Lower leg skin (tissue), 4 donors: ENCODE results near the gene LRRN3. TPM values are rescaled to one million over a fixed set of nuclear protein-coding genes. Genes with fewer than 3 reads are reported as not detected.

Experiments
- DNase-seq, 2 donors: peaks; one replicate each; pipeline ENCODE4 v3.0.0-alpha.2; 2019; ENCODE audit warnings: low spot score in 2 of 2
- H3K4me3 ChIP-seq: fragments of 200-600 bp; sonication (generic); 2 replicates; pipeline ENCODE4 v1.5.1; 2017; ENCODE audit warnings: mild to moderate bottlenecking, low read depth; ENCODE audit not compliant: poor library complexity, severe bottlenecking
- CTCF ChIP-seq, 3 donors: fragments of 450-650 bp; IDR thresholded peaks; one replicate each; pipeline ENCODE4 v1.5.1; 2016; ENCODE audit warnings: antibody characterized with exemption in 3 of 3, mild to moderate bottlenecking in 3 of 3, moderate library complexity in 2 of 3
- POLR2A ChIP-seq, 2 donors: fragments of 450-650 bp; IDR thresholded peaks; one replicate each; pipeline ENCODE4 v1.6.1; 2016 to 2017; ENCODE audit warnings: antibody characterized with exemption in 2 of 2, mild to moderate bottlenecking in 1 of 2, moderate library complexity in 1 of 2
- WGBS, 2 donors: methylation state at CpG; one replicate each; pipeline ENCODE4 v1.1.5; 2018; 5-methylcytosine and 5-hydroxymethylcytosine counted together
- intact Hi-C: fragments of 100-400 bp; cut with DNase I; formaldehyde crosslinking; loops from one replicate; pipeline ENCODE4 v1.15.0; 2023; ENCODE audit warnings: low total_unique reads
- total RNA-seq, 4 donors: library from RNA; depleted of rRNA; stranded (reverse); fragments of >200 nt; gene quantifications; one replicate each; pipeline ENCODE4 v1.1.0, GENCODE V29; 2016

Gene LRRN3
- total RNA-seq, 4 donors from 2014 or later: 0.16 TPM; not detected in 3

DNA sequence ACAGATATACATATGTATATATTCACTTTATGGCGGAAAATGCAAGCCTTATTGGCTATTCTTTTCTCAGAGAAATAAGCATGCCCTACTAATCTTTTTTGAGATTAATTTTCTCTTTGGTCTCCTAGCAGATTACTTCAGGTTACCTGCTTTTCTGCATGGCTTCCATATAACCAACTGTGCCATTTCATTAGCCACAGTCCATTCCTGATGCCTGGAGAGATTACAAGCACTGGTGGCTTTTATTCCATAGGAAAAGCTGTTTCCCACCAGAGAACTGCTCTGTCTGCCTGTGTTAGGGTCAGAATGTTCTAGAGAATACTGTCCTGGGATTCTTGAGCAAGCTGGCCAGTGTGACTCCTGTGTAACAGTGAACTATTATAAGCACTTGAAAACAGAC is 59.8 kb downstream of the LRRN3 start:
- 100% methylated on average over 1 of the region's 1 CpG for WGBS, 2 donors
- intact Hi-C loops: no loop called here
- TF ChIP-seq POLR2A (IDR thresholded peaks at IDR 0.05) (no peak), CTCF (IDR thresholded peaks at IDR 0.05) (no peak)
- H3K4me3 ChIP-seq: no peak overlapping the region
- no peak for DNase-seq

DNA sequence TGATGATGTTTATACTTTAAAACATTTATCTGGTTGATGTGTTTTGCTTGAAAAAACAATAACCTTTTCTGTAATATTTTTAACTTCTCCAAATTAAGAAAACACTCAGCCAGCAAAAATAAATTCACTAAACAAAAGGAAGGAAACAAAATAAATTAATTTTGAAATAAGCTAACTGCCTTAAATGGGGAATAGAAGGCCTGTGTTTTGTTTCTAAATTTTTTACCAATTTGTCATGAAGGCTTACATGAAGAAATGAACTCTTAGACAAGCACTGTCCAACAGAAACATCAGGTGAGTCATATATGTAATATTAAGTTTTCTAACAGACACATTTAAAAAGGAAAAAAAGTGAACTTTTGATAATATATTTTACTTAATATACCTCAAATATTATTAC is 68.5 kb downstream of the LRRN3 start:
- TF ChIP-seq POLR2A (IDR thresholded peaks at IDR 0.05) (no peak), CTCF (IDR thresholded peaks at IDR 0.05) (no peak)
- no peak overlapping the region for H3K4me3 ChIP-seq
- DNase-seq: no peak
- intact Hi-C loops: no loop called here

DNA sequence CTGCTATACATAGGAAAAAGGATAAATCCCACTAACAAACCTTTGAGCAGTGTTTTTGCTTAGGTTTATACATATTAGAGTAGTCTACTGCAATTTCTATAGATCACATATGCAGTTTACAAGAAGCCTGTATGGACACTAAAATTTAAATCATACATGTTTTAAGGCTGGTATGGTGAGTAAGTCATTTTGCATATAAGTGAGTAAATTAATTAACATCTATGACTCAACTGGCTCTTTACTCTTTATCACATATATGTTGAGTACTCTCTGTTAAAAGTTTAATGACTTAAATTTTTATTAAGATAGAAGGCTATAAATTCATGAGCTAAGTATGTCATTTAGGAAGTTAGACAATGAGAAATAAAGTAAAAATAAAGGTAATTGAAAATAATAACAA is 69.4 kb downstream of the LRRN3 start:
- no peak for TF ChIP-seq CTCF (IDR thresholded peaks at IDR 0.05)
- no peak for TF ChIP-seq POLR2A (IDR thresholded peaks at IDR 0.05)
- H3K4me3 ChIP-seq: no peak overlapping the region
- no peak for DNase-seq
- intact Hi-C loops: no loop called here

- peak in 1 of 3 donors; percentile 30 for TF ChIP-seq CTCF (IDR thresholded peaks at IDR 0.05)
- no peak for TF ChIP-seq POLR2A (IDR thresholded peaks at IDR 0.05)
- intact Hi-C loops: no loop called here
- H3K4me3 ChIP-seq: no peak overlapping the region
- 99% methylated on average over 3 of the region's 3 CpGs for WGBS, 2 donors
- DNase-seq: no peak
Observed at GRCh38 chr7:111162692-111163091, 71.8 kb downstream of the LRRN3 start.

- no peak overlapping the region for H3K4me3 ChIP-seq
- WGBS, 2 donors: 50 to 72% methylated on average over 1 of the region's 1 CpG
- no peak for DNase-seq
- TF ChIP-seq CTCF (IDR thresholded peaks at IDR 0.05) (no peak), POLR2A (IDR thresholded peaks at IDR 0.05) (no peak)
- intact Hi-C loops: no loop called here
Observed at GRCh38 chr7:111164442-111164841, 73.5 kb downstream of the LRRN3 start.

DNA sequence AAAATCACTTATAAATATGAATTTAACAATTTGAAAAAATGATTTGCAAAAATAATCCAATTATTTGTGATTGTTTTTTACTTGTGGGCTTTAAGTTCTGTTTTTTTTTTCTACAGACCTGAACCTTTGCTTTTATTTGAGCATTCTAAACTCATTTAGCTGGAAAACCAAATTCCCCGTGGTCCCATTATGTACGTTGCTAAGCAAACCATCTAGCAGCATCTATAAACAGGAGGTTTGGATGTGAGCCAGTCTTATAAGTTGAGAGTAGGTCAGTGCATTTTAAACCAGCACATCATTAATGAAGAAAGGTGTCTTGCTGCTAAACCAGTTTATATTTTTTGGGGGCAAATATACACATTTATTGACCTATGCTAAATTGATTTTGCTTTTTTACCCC is 77.3 kb downstream of the LRRN3 start:
- no peak overlapping the region for H3K4me3 ChIP-seq
- no peak for DNase-seq
- 38 to 64% methylated on average over 2 of the region's 2 CpGs for WGBS, 2 donors
- TF ChIP-seq POLR2A (IDR thresholded peaks at IDR 0.05): no peak
- TF ChIP-seq CTCF (IDR thresholded peaks at IDR 0.05): no peak
- intact Hi-C loops: no loop called here
